ENCODE measurements around the gene IER5. TPM values are rescaled to one million over a fixed set of nuclear protein-coding genes. Genes with fewer than 3 reads are reported as not detected.

Gene IER5
- total RNA-seq, 1 donor from 2014 or later, result 156 TPM

- Mint-ChIP-seq H3K4me1 (peaks cover 5% of the 10 kb centered on the region), H3K4me3 (no peak overlapping the region), H3K27me3 (peaks cover 21% of the 10 kb centered on the region), H3K36me3 (ENCODE audit: low read depth) (no peaks in the 10 kb centered on the region), H3K9me3 (no peaks in the 10 kb centered on the region), H3K27ac (no peak overlapping the region)
- ATAC-seq (ENCODE audit: low read depth) (no peak), DNase-seq (no peak)
- intact Hi-C loops (cut with micrococcal nuclease), result no loop called here
- CTCF ChIA-PET, result no interaction called here
- TF ChIP-seq CTCF (IDR thresholded peaks at IDR 0.05), result no peak
- POLR2A ChIA-PET, result interaction anchor here (2.0 kb wide), 1 partner anchor 58 kb away, joined by 4 read pairs; no protein-coding TSS in a partner anchor
Observed at GRCh38 chr1:181077576-181078242, 10.8 kb upstream of the IER5 start.

GRCh38 chr1:181079382-181079781 is 9.1 kb upstream of the IER5 start:
- H3K4me1 Mint-ChIP-seq, result peaks cover 11% of the 10 kb centered on the region
- no peaks in the 10 kb centered on the region for H3K36me3 Mint-ChIP-seq (ENCODE audit: low read depth)
- ATAC-seq (ENCODE audit: low read depth), result no peak
- CTCF ChIA-PET, result interaction anchor here (0.8 to 3.2 kb wide), 5 partner anchors 17 to 74 kb away, joined by 3 to 22 read pairs (median 3); no protein-coding TSS in a partner anchor
- H3K27ac Mint-ChIP-seq, result no peak overlapping the region
- DNase-seq, result no peak
- no peaks in the 10 kb centered on the region for H3K9me3 Mint-ChIP-seq
- no peak for TF ChIP-seq CTCF (IDR thresholded peaks at IDR 0.05)
- no peak overlapping the region for H3K4me3 Mint-ChIP-seq
- POLR2A ChIA-PET, result interaction anchor here (0.7 to 1.4 kb wide), 6 partner anchors 8 to 69 kb away, joined by 3 to 13 read pairs (median 3); partner anchors contain the start of genes IER5 and MR1
- intact Hi-C loops (cut with micrococcal nuclease), result no loop called here
- peaks cover 21% of the 10 kb centered on the region for H3K27me3 Mint-ChIP-seq

GRCh38 chr1:181079920-181080319 is 8.6 kb upstream of the IER5 start:
- ChIA-PET POLR2A (interaction anchor here (0.9 to 1.4 kb wide), 5 partner anchors 8 to 68 kb away, joined by 3 to 13 read pairs (median 3); partner anchors contain the start of genes IER5 and MR1), CTCF (interaction anchor here (0.8 to 3.2 kb wide), 5 partner anchors 17 to 73 kb away, joined by 3 to 22 read pairs (median 3); no protein-coding TSS in a partner anchor)
- no peak for DNase-seq
- Mint-ChIP-seq H3K4me3 (no peak overlapping the region), H3K36me3 (ENCODE audit: low read depth) (no peaks in the 10 kb centered on the region), H3K27me3 (peaks cover 21% of the 10 kb centered on the region), H3K27ac (no peak overlapping the region), H3K4me1 (peaks cover 14% of the 10 kb centered on the region), H3K9me3 (no peaks in the 10 kb centered on the region)
- no peak for TF ChIP-seq CTCF (IDR thresholded peaks at IDR 0.05)
- no peak for ATAC-seq (ENCODE audit: low read depth)
- intact Hi-C loops (cut with micrococcal nuclease), result loop anchor here (5.0 to 10.0 kb wide), 3 partner anchors 345 to 563 kb away; partner anchors contain the start of gene XPR1

GRCh38 chr1:181080556-181080955 is 7.9 kb upstream of the IER5 start:
- no peak for TF ChIP-seq CTCF (IDR thresholded peaks at IDR 0.05)
- ATAC-seq (ENCODE audit: low read depth) (no peak), DNase-seq (no peak)
- H3K9me3 Mint-ChIP-seq, result no peaks in the 10 kb centered on the region
- no peaks in the 10 kb centered on the region for H3K36me3 Mint-ChIP-seq (ENCODE audit: low read depth)
- POLR2A ChIA-PET, result interaction anchor here (0.6 to 0.9 kb wide), 2 partner anchors 10 to 57 kb away, joined by 3 to 7 read pairs; no protein-coding TSS in a partner anchor
- no peak overlapping the region for H3K4me3 Mint-ChIP-seq
- H3K27me3 Mint-ChIP-seq, result peaks cover 21% of the 10 kb centered on the region
- CTCF ChIA-PET, result interaction anchor here (3.2 kb wide), 1 partner anchor 61 kb away, joined by 22 read pairs; no protein-coding TSS in a partner anchor
- H3K4me1 Mint-ChIP-seq, result peaks cover 17% of the 10 kb centered on the region
- no peak overlapping the region for H3K27ac Mint-ChIP-seq
- intact Hi-C loops (cut with micrococcal nuclease), result loop anchor here (5.0 to 10.0 kb wide), 3 partner anchors 344 to 563 kb away; partner anchors contain the start of gene XPR1

GRCh38 chr1:181081395-181081794 is 7.1 kb upstream of the IER5 start:
- H3K36me3 Mint-ChIP-seq (ENCODE audit: low read depth), result no peaks in the 10 kb centered on the region
- intact Hi-C loops (cut with micrococcal nuclease), result loop anchor here (5.0 to 10.0 kb wide), 3 partner anchors 343 to 564 kb away; partner anchors contain the start of gene XPR1

More at GRCh38 chr1:181081395-181081794, 7.1 kb upstream of the IER5 start:
- TF ChIP-seq CTCF (IDR thresholded peaks at IDR 0.05), result no peak
- H3K4me3 Mint-ChIP-seq, result no peak overlapping the region
- DNase-seq, result no peak
- ATAC-seq (ENCODE audit: low read depth), result no peak
- CTCF ChIA-PET, result interaction anchor here (3.2 kb wide), 1 partner anchor 61 kb away, joined by 22 read pairs; no protein-coding TSS in a partner anchor
- H3K4me1 Mint-ChIP-seq, result peaks cover 20% of the 10 kb centered on the region
- no peaks in the 10 kb centered on the region for H3K9me3 Mint-ChIP-seq
- H3K27ac Mint-ChIP-seq, result no peak overlapping the region
- H3K27me3 Mint-ChIP-seq, result peaks cover 19% of the 10 kb centered on the region
- POLR2A ChIA-PET, result interaction anchor here (0.9 kb wide), 1 partner anchor 9 kb away, joined by 3 read pairs; no protein-coding TSS in a partner anchor
